OCI-LY7 (cell line): ENCODE results near the gene OPCML. TPM values are rescaled to one million over a fixed set of nuclear protein-coding genes. Genes with fewer than 3 reads are reported as not detected.

ENCODE experiments used
- BruUV-seq: library from RNA; stranded (reverse); fragments of 400-500 nt; replicated peaks from 2 replicates; lab custom pipeline; 2021; lab: Mats Ljungman, UMichigan
- CTCF ChIA-PET: fragments of 300-600 bp; sonication (Branson Sonifier 250); formaldehyde crosslinking; loops from one replicate; lab custom pipeline; 2022; ENCODE audit warnings: antibody characterized with exemption; ENCODE audit not compliant: unreplicated experiment; lab: Charles Lee
- POLR2A ChIA-PET: fragments of 300-600 bp; sonication (Branson Sonifier 250); formaldehyde crosslinking; loops from one replicate; lab custom pipeline; 2022; ENCODE audit warnings: antibody characterized with exemption; lab: Charles Lee
- DNase-seq: peaks from one replicate; pipeline ENCODE4 v3.0.0-alpha.2; 2015; ENCODE audit warnings: low spot score
- H2AFZ ChIP-seq: fragments of 200-600 bp; sonication (generic), shearing (Covaris generic); 2 replicates; pipeline ENCODE4 v1.6.1; 2014; ENCODE audit warnings: mild to moderate bottlenecking, antibody characterized with exemption, low read length, moderate library complexity
- H3K27ac ChIP-seq: fragments of 200-600 bp; sonication (generic); 2 replicates; pipeline ENCODE4 v1.5.1; 2014; ENCODE audit warnings: mixed run types, low read depth, mild to moderate bottlenecking, moderate library complexity, low read length, inconsistent platforms; ENCODE audit not compliant: poor library complexity, severe bottlenecking
- H3K36me3 ChIP-seq: fragments of 200-600 bp; sonication (generic); 2 replicates; pipeline ENCODE4 v1.6.1; 2014; ENCODE audit warnings: mild to moderate bottlenecking, antibody characterized with exemption, low read length, moderate library complexity, mixed read lengths; ENCODE audit not compliant: insufficient read depth
- H3K4me1 ChIP-seq: fragments of 200-600 bp; sonication (generic); 2 replicates; pipeline ENCODE4 v1.5.1; 2014; ENCODE audit warnings: mild to moderate bottlenecking, low read length; ENCODE audit not compliant: insufficient read depth, poor library complexity, severe bottlenecking
- H3K4me2 ChIP-seq: fragments of 200-600 bp; sonication (generic); 2 replicates; pipeline ENCODE4 v1.6.1; 2014; ENCODE audit warnings: mild to moderate bottlenecking, low read length
- H3K4me3 ChIP-seq: fragments of 200-600 bp; sonication (generic); 2 replicates; pipeline ENCODE4 v1.5.1; 2014; ENCODE audit warnings: mild to moderate bottlenecking, low read depth, low read length; ENCODE audit not compliant: poor library complexity, severe bottlenecking
- H3K79me2 ChIP-seq: fragments of 200-600 bp; sonication (generic); 2 replicates; pipeline ENCODE4 v1.6.1; 2016; ENCODE audit warnings: low read depth, mild to moderate bottlenecking, low read length, moderate library complexity, mixed read lengths; ENCODE audit not compliant: insufficient read depth
- H3K9me2 ChIP-seq: fragments of 200-600 bp; sonication (generic); 2 replicates; pipeline ENCODE4 v1.6.1; 2016; ENCODE audit warnings: mild to moderate bottlenecking, low read length, mixed read lengths; ENCODE audit not compliant: insufficient read depth
- H3K9me3 ChIP-seq: fragments of 200-600 bp; sonication (generic); 2 replicates; pipeline ENCODE4 v1.6.1; 2014; ENCODE audit warnings: mild to moderate bottlenecking, mixed run types, low read length, mixed read lengths
- H4K20me1 ChIP-seq: fragments of 200-600 bp; sonication (generic); 2 replicates; pipeline ENCODE4 v1.6.1; 2014; ENCODE audit warnings: mild to moderate bottlenecking, antibody characterized with exemption, low read length, moderate library complexity, mixed read lengths; ENCODE audit not compliant: insufficient read depth
- CTCF ChIP-seq: fragments of 200-600 bp; sonication (generic); conservative IDR thresholded peaks from 2 replicates; pipeline ENCODE4 v1.5.1; 2014; ENCODE audit warnings: mild to moderate bottlenecking, antibody characterized with exemption, low read length, moderate library complexity, mixed read lengths
- EZH2phosphoT487 ChIP-seq: fragments of 200-600 bp; sonication (generic); IDR thresholded peaks from 2 replicates; pipeline ENCODE4 v1.6.1; 2018; ENCODE audit warnings: low read depth, borderline replicate concordance, mild to moderate bottlenecking, mixed run types, antibody characterized with exemption, low read length, moderate library complexity, mixed read lengths
- intact Hi-C: fragments of 100-400 bp; cut with micrococcal nuclease; formaldehyde crosslinking; loops from one replicate; pipeline ENCODE4 v1.10.0; 2022; ENCODE audit not compliant: unreplicated experiment
- total RNA-seq, 2 experiments: library from RNA; depleted of rRNA in 1 of 2; stranded (reverse); fragments of >200 nt in 1 of 2; shearing (Covaris generic) in 1 of 2; gene quantifications; 2 replicates each; pipeline ENCODE4 v1.2.3, GENCODE V29; 2014 to 2022

Gene OPCML
- total RNA-seq, 2 experiments from 2014 or later: not detected

GRCh38 chr11:133303262-133303661 is 229.0 kb downstream of the OPCML start:
- CTCF ChIA-PET: no interaction called here
- Histone ChIP-seq H3K9me2 (no peaks in the 10 kb centered on the region), H3K4me3 (no peak overlapping the region), H3K4me1 (no peaks in the 10 kb centered on the region), H3K36me3 (no peaks in the 10 kb centered on the region), H2AFZ (no peak overlapping the region), H4K20me1 (no peaks in the 10 kb centered on the region), H3K79me2 (no peaks in the 10 kb centered on the region), H3K4me2 (no peak overlapping the region), H3K9me3 (no peaks in the 10 kb centered on the region), H3K27ac (no peak overlapping the region)
- intact Hi-C loops: no loop called here
- no TSS peak for BruUV-seq
- POLR2A ChIA-PET: no interaction called here
- TF ChIP-seq CTCF: no peak
- no peak for TF ChIP-seq EZH2phosphoT487
- DNase-seq: no peak

DNA sequence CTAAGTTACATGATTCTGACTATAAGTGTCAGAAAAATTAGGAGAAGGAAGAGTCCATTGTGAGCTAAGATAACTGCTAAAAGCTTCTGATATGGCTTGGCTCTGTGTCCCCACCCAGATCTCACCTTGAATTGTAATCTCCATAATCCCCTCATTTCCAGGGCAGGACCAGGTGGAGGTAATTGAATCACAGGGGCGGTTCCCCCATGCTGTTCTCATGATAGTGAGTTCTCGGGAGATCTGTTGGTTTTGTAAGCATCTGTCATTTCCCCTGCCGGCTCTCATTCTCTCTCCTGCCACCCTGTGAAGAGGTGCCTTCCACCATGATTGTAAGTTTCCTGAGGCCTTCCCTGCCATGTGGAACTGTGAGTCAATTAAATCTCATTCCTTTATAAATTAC is 230.2 kb downstream of the OPCML start:
- no peak overlapping the region for H3K27ac ChIP-seq
- H3K9me3 ChIP-seq: no peaks in the 10 kb centered on the region
- ChIA-PET POLR2A (interaction anchor here (0.6 to 0.9 kb wide), 2 partner anchors 26 to 45 kb away, joined by 3 to 6 read pairs; no protein-coding TSS in a partner anchor), CTCF (no interaction called here)
- intact Hi-C loops: no loop called here
- H3K36me3 ChIP-seq: no peaks in the 10 kb centered on the region
- no TSS peak for BruUV-seq
- TF ChIP-seq CTCF: no peak
- TF ChIP-seq EZH2phosphoT487: no peak
- no peak overlapping the region for H3K4me3 ChIP-seq
- H3K79me2 ChIP-seq: no peaks in the 10 kb centered on the region
- no peaks in the 10 kb centered on the region for H3K4me1 ChIP-seq
- no peaks in the 10 kb centered on the region for H4K20me1 ChIP-seq
- DNase-seq: no peak
- H3K9me2 ChIP-seq: no peaks in the 10 kb centered on the region
- H3K4me2 ChIP-seq: no peak overlapping the region
- H2AFZ ChIP-seq: no peak overlapping the region

DNA sequence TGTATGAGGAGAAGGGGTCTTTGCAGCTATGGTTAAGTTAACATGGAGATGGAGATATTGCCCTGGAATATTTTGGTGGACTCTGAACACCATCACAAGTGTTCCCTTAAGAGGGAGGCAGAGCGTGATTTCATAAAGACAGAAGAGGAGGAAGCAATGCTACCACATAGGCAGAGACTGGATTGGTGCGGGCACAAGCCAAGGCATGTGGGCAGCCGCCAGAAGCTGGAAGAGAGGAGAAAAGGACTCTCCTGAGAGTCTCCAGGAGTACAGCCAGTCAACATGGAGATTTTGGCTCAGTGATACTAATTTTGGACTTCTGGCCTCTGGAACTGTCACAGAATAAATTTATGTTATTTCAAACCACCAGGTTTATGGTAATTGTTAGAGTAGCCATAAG is 231.6 kb downstream of the OPCML start:
- DNase-seq: no peak
- Histone ChIP-seq H3K79me2 (no peaks in the 10 kb centered on the region), H2AFZ (no peak overlapping the region), H3K4me1 (no peaks in the 10 kb centered on the region), H3K27ac (no peak overlapping the region), H4K20me1 (no peaks in the 10 kb centered on the region), H3K9me2 (no peaks in the 10 kb centered on the region), H3K4me3 (no peak overlapping the region), H3K9me3 (no peaks in the 10 kb centered on the region), H3K4me2 (no peak overlapping the region), H3K36me3 (no peaks in the 10 kb centered on the region)
- BruUV-seq: no TSS peak
- TF ChIP-seq EZH2phosphoT487: no peak
- no peak for TF ChIP-seq CTCF
- ChIA-PET POLR2A (no interaction called here), CTCF (no interaction called here)
- intact Hi-C loops: no loop called here
